ENCODE results near the gene EBF3. TPM values are rescaled to one million over a fixed set of nuclear protein-coding genes. Genes with fewer than 3 reads are reported as not detected.

EBF3 gene
- total and polyA plus RNA-seq, 9 of the 15 experiments (the other 6 are each of a cell fraction or from before 2014, with no cell fraction given) = not detected

- no TSS peak for BruUV-seq (replicated peaks)
- Histone ChIP-seq H3K9ac (ENCODE audit: insufficient read depth in 1 of 2, low read depth in 2 of 2, low read length in 2 of 2) (no peak overlapping the region), H3K9me3 (replicated peaks; ENCODE audit: control insufficient read depth, insufficient read depth, low read depth, low read length) (no peaks in the 10 kb centered on the region), H4K20me1 (replicated peaks; ENCODE audit: control insufficient read depth, insufficient read depth, low read length) (no peaks in the 10 kb centered on the region), H3K27ac (ENCODE audit: extremely low read depth, low read depth, low read length) (no peak overlapping the region), H3K4me1 (replicated peaks in 1 of 2; ENCODE audit: control insufficient read depth in 2 of 2, insufficient read depth in 2 of 2, low read length in 2 of 2) (no peaks in the 10 kb centered on the region), H3K27me3 (ENCODE audit: control insufficient read depth in 2 of 2, insufficient read depth in 2 of 2, low read length in 2 of 2) (peaks cover 0 to 21% of the 10 kb centered on the region in 2 experiments; a peak in 3 of 5 replicates), H3K9me1 (ENCODE audit: control insufficient read depth, insufficient read depth, low read length) (no peaks in the 10 kb centered on the region), H2AFZ (ENCODE audit: low read depth, low read length) (no peak overlapping the region), H3K79me2 (ENCODE audit: control insufficient read depth, insufficient read depth, low read length) (no peaks in the 10 kb centered on the region), H3K4me2 (ENCODE audit: insufficient read depth, low read length) (no peak overlapping the region), H3K4me3 (no peak overlapping the region), H3K36me3 (ENCODE audit: control insufficient read depth, insufficient read depth, low read length) (no peaks in the 10 kb centered on the region)
- CTCF ChIA-PET (ENCODE audit: low intra/inter-chr PET ratio) = no interaction called here
- 2% methylated on average over 11 of the region's 19 CpGs for WGBS (ENCODE audit: insufficient coverage, low coverage, missing lambda C conversion rate)
- DNase-seq (ENCODE audit: extremely low read depth in 1 of 4, low spot score in 3 of 4) (no peak), FAIRE-seq (no peak), ATAC-seq (no peak)
- in situ Hi-C loops (cut with MboI) (no loop called here), intact Hi-C loops (cut with micrococcal nuclease) (no loop called here)
- TF ChIP-seq ZNF449 (CRISPR knock-in tag; IDR thresholded peaks at IDR 0.05) (no peak), ZNF780A (CRISPR knock-in tag; IDR thresholded peaks at IDR 0.05) (no peak), SREBF2 (CRISPR knock-in tag; IDR thresholded peaks at IDR 0.05) (no peak), GTF3C2 (IDR thresholded peaks at IDR 0.05; ENCODE audit: borderline replicate concordance, extremely low read depth, insufficient read length) (no peak), ZBTB2 (IDR thresholded peaks at IDR 0.05) (no peak)
- POLR2A ChIA-PET = no interaction called here
Observed at GRCh38 chr10:129914153-129914855, 49.8 kb downstream of the EBF3 start.
